Activated CD8-positive, alpha-beta memory T cell treated with anti-CD3 and anti-CD28 coated beads, Interleukin-2, amount 50 U/mL, for 4 hours (primary cell): ENCODE results near the gene ASIC1.

Source experiments
- DNase-seq: peaks from one replicate; pipeline ENCODE4 v3.0.0-alpha.2; 2020

Gene ASIC1

DNA sequence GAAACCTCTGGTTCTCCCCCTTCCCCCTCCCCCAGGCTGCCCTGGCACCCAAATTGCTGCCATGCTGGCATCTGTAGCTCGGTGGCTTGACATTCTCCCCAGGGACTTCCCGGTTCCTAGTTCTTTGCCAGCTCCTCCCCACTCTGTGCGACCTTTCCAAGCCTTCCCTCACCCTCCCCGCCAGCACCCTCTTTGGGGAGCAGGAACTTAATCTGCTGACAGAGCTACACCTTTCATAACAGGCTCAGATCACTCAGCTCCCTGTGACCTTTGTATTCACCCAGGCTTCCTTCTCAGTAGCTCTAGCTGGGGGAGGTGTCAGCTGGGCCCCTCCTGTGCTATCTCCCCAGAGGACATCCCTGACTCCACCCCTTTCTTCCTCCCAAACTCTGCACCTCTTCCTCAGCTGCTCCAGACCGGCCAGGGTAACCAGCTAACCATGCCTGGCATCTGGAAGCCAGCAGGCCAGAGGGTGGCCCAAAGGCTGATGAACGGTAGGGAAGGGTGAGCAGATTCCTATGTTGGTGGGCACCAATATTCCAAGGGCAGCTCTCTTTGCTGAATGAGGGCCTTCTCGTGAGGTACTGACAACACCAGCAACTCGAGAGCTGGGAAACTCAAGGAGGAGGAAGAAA, 52.8 kb downstream of the ASIC1 start:
- no peak for DNase-seq

DNA sequence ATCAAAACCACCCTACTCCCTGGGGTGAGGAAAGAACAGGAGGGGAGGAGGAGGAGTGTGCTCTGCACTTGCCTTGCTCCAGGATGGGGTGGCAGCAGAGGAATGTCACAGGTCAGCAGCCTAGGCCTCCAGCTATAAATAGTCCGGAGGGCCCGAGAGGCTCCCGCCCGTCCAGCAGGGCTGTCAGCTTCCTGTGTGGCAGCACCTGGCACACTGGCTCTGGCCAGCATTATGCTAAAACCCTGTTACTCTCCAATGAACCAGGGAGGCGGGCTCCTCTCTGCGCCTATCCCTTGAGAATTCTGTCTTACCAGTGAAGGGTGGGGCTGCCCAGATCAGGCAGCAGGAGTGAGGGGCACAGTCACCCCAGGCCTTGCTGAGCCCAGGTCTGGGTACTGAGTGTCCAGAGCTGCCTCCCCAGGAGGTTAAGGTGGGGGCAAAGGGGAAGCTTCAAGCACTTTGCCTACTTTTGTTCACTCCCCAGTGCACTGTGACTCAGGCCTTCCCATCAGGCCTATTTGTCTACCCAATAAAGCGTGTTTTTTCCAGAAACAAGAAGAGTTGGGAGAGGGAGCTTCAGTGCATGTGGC, 53.5 kb downstream of the ASIC1 start:
- DNase-seq: no peak

DNA sequence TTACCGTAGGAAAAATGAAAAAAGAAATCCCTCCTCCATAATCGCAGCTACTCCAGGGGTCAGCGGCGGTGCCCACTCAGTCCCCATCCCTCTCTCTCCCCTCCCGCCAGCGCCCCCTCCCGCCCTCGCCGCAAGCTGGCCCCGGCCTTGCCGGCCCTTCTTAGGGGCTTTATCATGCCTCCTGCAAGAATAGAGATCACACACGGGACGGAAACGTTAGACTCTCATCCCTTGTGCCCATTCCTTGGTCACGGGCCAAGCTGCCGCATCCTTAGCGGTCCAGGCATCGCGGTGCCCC, 53.9 kb downstream of the ASIC1 start:
- no peak for DNase-seq

DNA sequence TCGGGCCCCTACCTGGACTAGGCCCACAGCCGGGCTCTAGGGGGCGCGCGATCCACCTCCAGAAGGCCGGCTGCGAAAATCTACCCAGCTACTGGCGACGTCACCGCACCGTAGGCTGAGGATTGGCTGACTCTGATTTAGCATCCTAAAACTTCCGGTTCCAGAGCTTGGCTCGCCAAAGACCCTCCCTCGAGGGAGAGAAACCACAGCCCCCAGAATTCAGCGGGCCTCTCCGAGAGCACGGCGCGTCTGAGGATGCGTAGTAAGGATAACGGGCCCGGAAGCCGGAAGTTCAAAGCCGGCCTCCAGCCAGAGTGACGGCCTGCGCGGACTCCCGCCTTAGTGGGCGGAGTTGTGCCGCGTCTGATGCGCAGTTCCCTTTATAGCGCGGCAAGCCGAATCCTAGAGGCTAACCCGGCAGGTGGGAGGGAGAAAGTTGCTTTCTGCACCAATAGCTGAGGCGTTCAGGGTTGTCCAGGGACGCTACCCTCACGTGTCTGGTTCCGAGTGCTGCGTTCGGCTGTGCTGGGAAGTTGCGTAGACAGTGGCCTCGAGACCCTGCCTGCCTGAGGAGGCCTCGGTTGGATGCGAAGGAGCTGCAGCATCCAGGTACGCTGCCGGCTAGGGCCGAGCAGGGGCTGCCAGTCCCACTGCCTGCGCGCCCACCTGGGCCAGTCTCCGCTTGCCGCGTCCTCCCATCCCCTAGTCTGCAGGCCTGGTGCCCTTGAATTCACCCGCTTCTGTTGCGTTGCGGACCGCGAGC, 54.5 kb downstream of the ASIC1 start, which contains the start of gene COX14:
COX14 (plus strand) TSS at position 544 of the 763 bp plus-strand sequence. CDS start 7,808 bp downstream, outside the sequence.
- DNase-seq: peak; percentile 99

DNA sequence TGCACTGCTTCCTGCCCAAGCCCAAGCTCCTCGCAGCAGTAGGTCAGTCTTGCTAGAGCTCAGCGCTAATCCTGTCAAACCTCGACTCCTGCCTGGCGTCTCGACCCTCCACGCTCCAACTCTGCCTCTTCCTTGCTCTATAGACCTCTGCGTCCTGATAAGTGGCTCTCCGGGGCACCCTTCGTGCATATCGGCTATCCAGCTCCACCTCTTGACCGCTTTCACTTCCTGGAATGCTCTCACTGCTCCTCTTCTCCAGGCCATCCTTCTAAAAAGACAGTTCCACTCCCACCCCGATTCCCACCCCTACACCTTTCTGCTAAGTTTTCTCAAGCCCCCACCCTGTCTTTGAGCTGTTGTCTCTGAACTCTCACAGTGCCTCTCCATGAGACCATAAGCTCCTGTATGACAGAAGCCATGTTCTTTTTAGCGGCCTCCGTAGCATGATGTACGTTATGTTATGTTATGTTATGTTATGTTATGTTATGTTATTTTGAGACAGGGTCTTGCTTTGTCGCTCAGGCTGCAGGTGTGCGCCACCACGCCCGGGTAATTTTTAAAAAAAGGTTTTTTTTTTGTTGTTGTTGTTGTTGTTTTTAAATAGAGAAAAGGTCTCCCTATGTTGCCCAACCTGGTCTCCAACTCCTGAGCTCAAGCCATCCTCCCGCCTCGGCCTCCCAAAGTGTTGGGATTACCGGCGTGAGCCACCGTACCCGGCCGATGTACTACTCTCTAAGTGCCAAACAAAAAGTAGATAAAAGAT, 55.2 kb downstream of the ASIC1 start:
- no peak for DNase-seq

DNA sequence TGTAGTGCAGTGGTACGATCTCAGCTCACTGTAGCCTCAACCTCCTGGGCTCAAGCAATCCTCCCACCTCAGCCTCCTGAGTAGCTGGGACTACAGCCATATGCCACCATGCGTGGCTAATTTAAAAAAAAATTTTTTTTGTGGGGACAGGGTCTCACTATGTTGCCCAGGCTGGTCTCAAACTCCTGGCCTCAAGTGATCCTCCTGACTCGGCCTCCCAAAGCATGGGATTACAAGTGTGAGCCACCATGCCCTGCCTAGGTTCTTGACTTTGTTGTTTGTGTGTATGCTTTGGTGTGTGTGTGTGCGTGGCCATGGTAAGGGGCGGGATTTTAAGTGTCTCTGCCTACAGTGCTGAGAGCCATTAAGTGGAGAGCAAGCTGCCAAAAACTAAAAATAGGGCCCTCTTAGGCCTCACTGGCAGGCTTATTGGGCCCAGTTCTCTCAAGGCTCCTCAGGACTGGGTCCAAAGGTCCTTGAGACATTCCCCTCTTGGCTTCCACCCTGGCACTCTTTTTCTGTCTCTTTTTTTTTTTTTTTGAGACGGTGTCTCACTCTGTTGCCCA, 59.7 kb downstream of the ASIC1 start:
- DNase-seq: no peak

DNA sequence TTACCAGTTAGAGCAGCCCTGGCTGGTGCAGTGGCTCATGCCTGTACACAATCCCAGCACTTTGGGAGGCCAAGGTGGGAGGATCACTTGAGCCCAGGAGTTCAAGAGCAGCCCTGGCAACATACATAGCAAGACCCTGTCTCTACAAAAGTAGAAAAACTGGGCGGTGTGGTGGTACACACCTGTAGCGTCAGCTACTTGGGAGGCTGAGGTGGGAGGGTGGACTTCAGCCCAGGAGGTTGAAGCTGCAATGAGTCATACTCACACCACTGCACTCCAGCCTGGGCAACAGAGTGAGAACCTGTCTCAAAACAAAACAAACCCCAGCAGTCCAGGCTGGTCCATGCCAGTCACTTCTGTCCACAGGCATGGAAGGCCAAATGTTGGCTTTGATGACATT, 62.0 kb downstream of the ASIC1 start:
- no peak for DNase-seq

DNA sequence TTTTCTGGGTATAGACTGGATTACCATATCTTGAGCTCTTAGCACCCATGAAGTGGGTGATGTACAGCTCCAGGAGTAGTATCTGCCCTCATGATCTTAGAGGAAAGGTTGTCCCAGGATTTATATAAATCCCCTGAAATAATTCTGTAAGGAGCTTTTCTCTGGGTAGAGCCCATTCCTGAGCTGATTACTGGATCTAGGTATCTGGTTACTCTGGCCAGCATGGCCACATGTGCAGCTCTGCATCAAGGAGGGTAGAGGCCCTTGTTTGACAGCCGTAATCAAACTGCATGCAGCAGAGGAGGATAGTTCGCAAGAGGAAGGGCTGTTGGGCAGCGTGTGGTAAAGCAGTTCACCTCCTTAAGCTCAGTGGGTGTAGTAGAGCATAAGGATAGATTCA, 63.1 kb downstream of the ASIC1 start:
- DNase-seq: no peak

DNA sequence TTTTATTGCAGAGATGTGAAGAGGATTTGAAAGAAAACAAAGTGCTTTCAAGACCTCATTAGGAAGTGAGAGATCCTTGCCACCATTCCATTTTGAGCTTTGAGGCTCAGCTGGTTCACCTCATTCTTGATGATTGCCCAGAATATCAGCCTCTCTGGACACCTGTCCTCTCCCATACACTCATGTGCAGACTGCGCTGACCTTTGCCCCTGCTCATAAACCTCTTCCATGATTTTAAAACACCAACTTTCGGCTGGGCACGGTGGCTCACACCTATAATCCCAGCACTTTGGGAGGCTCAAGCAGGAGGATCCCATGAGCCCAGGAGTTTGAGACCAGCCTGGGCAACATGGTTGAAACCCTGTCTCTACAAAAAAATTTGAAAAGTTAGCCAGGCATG, 63.6 kb downstream of the ASIC1 start:
- DNase-seq: no peak

DNA sequence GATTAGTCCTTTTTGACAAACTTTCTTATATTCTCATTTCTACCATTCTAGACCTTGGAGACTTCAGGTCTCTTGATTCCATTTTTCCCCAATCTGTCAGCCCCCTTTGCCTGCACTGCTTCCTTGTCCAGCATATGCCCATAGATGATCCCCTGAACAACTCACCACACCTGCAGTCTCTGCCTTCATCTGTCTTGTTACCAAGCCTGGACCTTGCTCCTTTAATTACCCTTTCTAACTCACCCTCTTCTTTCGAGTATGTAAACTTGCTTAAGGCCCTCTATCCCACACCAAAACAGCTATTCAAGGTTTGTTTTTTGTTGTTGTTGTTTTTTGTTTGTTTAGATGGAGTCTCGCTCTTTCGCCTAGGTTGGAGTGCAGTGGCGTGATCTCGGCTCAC, 64.2 kb downstream of the ASIC1 start:
- no peak for DNase-seq

DNA sequence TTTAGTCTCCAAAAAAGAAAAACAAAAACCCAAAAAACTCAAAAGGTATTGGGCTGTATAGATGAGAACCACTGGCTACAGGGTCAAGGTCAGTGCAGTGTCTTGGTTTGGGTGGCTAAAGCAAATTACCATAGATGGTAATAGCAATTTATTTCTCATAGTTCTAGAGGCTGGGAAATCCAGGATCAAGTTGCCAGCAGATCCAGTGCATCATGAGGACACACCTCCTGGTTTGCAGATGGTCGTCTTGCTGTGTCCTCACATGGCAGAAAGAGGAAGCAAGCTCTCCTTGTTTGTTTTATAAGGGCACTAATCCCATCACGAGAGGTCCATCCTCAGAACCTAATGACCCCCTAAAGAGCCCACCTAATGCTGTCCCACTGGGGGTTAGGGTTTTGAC, 65.8 kb downstream of the ASIC1 start:
- DNase-seq: no peak

DNA sequence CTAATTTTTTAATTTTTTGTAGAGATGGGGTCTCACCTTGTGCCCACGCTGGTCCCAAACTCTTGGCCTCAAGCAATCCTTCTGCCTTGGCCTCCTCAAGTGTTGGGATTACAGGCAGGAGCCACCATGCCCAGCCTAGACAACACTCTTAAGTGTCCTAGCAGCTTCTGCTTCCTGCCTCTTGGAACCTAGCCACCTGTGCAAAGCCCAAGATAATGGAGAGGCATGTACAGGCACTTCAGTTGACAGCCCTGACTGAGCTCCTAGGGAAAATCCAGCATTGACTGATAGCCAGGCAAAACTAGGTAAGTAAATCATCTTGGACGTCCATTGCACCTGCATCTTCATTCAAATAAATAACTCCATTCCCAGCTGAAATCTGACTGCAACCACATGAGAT, 70.2 kb downstream of the ASIC1 start:
- no peak for DNase-seq

DNA sequence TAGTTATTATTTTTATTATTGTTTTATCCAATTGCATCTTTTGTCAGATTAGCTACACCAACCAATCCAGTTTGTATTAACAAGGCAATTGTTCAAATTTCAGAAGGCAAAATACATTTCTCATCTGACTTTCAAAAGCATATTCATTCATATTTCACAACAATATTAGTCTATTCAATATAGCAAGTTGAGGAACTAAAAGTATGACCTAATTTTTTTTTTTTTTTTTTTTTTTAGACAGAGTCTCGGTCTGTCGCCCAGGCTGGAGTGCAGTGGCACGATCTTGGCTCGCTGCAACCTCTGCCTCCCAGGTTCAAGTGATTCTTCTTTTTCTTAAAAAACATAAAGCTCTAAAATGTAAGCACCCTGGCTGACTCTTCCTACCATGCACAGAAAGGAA, 71.9 kb downstream of the ASIC1 start:
- no peak for DNase-seq

DNA sequence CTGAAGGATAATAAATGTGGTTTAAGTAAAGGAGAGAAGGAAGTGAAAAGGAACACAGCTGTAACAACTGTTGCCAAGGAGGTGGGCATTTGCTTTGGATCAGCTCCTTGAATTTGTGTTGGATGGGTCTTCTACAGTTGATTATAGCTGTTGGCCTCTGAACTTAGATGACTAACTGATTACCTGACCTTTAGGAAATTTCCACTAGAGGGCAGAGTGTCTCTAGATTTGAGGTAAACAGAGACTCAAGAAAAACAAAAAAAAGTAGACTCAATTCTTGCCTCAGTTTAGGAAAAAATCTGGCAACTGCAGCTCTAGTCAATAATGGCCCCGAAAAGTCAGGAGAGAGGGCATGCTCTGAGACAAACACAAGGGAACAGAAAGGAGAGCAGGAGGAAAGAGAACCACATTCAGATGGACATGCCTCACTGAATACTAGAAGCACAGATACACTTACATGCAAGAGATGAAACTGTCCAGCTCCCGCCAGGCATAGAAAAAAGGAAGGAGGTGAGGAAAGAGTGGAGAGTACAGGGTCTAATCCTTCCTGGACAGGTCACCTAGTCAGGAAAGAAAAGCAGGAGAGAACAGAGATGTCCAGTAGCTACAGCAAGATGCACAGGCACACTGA, 75.2 kb downstream of the ASIC1 start:
- no peak for DNase-seq
